PFSK-1 (cell line): ENCODE results near the gene ZNF70.

ENCODE experiments used
- FOXP2 ChIP-seq: optimal IDR thresholded peaks from 2 replicates; pipeline ENCODE3; 2011; ENCODE audit warnings: borderline replicate concordance, control low read depth, inconsistent platforms; ENCODE audit not compliant: insufficient read depth; ENCODE audit errors: extremely low read length, extremely low read depth
- POLR2AphosphoS5 ChIP-seq: IDR thresholded peaks from 2 replicates; pipeline ENCODE4 v1.6.1; 2012; ENCODE audit warnings: low read depth, mild to moderate bottlenecking, control low read depth, low read length, moderate library complexity
- REST ChIP-seq, 2 experiments: IDR thresholded peaks; 2 replicates each; pipeline versions ENCODE4 v1.6.1 to v1.8.0; 2011 to 2012; ENCODE audit warnings: low read depth in 2 of 2, low read length in 2 of 2, control low read depth in 1 of 2, inconsistent platforms in 1 of 2, mild to moderate bottlenecking in 1 of 2, moderate library complexity in 1 of 2; ENCODE audit not compliant: insufficient read depth in 1 of 2
- SIN3A ChIP-seq: IDR thresholded peaks from 2 replicates; pipeline ENCODE4 v1.6.1; 2012; ENCODE audit warnings: mild to moderate bottlenecking, low read length, moderate library complexity, borderline replicate concordance; ENCODE audit not compliant: insufficient read depth
- TAF1 ChIP-seq: IDR thresholded peaks from 2 replicates; pipeline ENCODE4 v1.6.1; 2012; ENCODE audit warnings: low read length, control low read depth, borderline replicate concordance; ENCODE audit not compliant: insufficient read depth

ZNF70 gene

GRCh38 chr22:23698094-23698493, 52.8 kb downstream of the ZNF70 start:
- TF ChIP-seq SIN3A, result no peak
- TF ChIP-seq FOXP2, result no peak
- TF ChIP-seq REST (IDR thresholded peaks at IDR 0.05; ENCODE audit: insufficient read depth in 1 of 2, low read depth in 2 of 2, low read length in 2 of 2), result no peak
- no peak for TF ChIP-seq POLR2AphosphoS5
- TF ChIP-seq TAF1, result no peak

GRCh38 chr22:23697031-23697970, 53.6 kb downstream of the ZNF70 start:
- TF ChIP-seq POLR2AphosphoS5, result no peak
- TF ChIP-seq REST (IDR thresholded peaks at IDR 0.05; ENCODE audit: insufficient read depth in 1 of 2, low read depth in 2 of 2, low read length in 2 of 2), result no peak
- no peak for TF ChIP-seq SIN3A
- TF ChIP-seq TAF1, result no peak
- no peak for TF ChIP-seq FOXP2

- no peak for TF ChIP-seq FOXP2
- TF ChIP-seq POLR2AphosphoS5, result no peak
- TF ChIP-seq SIN3A, result no peak
- no peak for TF ChIP-seq REST (IDR thresholded peaks at IDR 0.05; ENCODE audit: insufficient read depth in 1 of 2, low read depth in 2 of 2, low read length in 2 of 2)
- no peak for TF ChIP-seq TAF1
Observed at GRCh38 chr22:23696326-23696851, 54.5 kb downstream of the ZNF70 start.

GRCh38 chr22:23695571-23696325, 55.2 kb downstream of the ZNF70 start:
- TF ChIP-seq SIN3A (no peak), REST (IDR thresholded peaks at IDR 0.05; ENCODE audit: insufficient read depth in 1 of 2, low read depth in 2 of 2, low read length in 2 of 2) (no peak), POLR2AphosphoS5 (no peak), FOXP2 (no peak), TAF1 (no peak)
